Measurements from ENCODE around the gene MASP1.
A peak's percentile ranks its signal among the peaks of the same experiment; 100 is the strongest.

The MASP1 gene

DNA sequence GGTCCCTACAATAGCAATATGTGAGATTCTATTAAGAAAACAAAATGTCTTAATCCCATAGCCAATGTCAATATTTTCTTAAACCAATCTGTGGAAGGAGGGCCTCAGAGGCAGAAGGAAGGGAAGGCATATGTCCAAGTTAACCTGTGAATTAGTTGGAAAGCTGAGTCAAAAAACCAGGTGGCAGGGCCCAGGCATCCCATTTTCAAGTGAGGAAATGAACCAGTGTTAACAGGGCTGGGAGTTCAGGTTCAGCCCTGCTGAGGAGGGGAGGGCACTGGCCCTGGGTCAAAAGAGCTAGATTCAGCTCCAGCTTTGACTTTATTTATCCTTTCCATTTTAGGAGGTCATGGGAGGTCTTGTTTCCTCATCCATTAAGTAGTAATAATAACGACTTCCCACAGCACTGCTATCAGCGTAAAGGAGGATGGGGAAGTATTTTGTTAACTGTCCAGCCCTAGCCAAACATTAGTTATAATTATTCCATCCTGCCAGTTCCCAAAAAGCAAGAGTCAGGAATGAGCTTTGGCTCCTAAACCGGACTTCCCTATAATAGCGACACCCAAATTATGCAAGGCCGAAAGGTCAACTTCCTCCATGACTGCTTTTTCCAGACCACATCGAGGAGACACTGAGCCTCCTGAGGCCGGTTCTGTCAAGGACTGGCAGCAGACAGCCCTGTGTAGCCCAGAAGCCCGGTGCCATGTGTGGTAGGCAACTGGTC lies 3.2 kb downstream of the MASP1 start:
- H3K27ac ChIP-seq (ENCODE audit: low read depth, low read length), result no peak overlapping the region

DNA sequence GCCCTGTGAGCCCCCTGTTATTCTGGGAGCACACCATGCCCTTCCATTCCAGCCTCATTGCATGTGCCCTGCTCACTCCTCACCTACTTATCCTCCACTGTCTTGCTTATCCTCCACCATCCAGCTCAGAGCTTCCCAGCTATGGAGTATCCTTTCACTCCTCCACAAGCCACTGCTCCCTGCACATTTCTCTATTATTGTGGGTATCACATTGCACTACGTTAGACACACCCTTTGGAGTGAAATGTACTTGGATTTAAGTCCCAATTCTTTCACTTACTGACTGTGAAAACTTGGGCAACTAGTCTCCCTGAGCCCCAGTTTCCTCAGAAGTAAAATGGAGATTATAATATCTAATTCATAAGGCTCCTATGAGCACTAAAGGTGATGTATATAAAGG lies 4.3 kb downstream of the MASP1 start:
- H3K4me3 ChIP-seq (ENCODE audit: low read depth in 1 of 5, low read length in 5 of 5), result no peak overlapping the region
- H3K27me3 ChIP-seq (ENCODE audit: control insufficient read depth in 5 of 5, insufficient read depth in 4 of 5, low read length in 5 of 5), result peaks cover 4 to 18% (median 11%) of the 10 kb centered on the region in 5 donors
- H3K4me1 ChIP-seq (ENCODE audit: control insufficient read depth in 5 of 5, insufficient read depth in 5 of 5, low read length in 5 of 5), result peaks cover 0 to 18% (median 7%) of the 10 kb centered on the region in 5 donors
- H3K27ac ChIP-seq (ENCODE audit: low read depth, low read length), result no peak overlapping the region
- H3K9ac ChIP-seq (ENCODE audit: low read length in 5 of 5), result no peak overlapping the region
- H3K36me3 ChIP-seq (ENCODE audit: control insufficient read depth in 5 of 5, insufficient read depth in 5 of 5, low read length in 5 of 5), result no peaks in the 10 kb centered on the region
- H3K9me3 ChIP-seq (ENCODE audit: control insufficient read depth in 5 of 5, low read length in 5 of 5), result no peaks in the 10 kb centered on the region

More for the DNA sequence above, 3.2 kb downstream of the MASP1 start:
- H3K9me3 ChIP-seq (ENCODE audit: control insufficient read depth in 5 of 5, low read length in 5 of 5), result no peaks in the 10 kb centered on the region
- H3K36me3 ChIP-seq (ENCODE audit: control insufficient read depth in 5 of 5, insufficient read depth in 5 of 5, low read length in 5 of 5), result no peaks in the 10 kb centered on the region
- H3K9ac ChIP-seq (ENCODE audit: low read length in 5 of 5), result no peak overlapping the region
- peak overlapping the region in 3 of 5 donors; percentile 2 to 20 (median 10) for H3K4me3 ChIP-seq (ENCODE audit: low read depth in 1 of 5, low read length in 5 of 5)
- H3K27me3 ChIP-seq (ENCODE audit: control insufficient read depth in 5 of 5, insufficient read depth in 4 of 5, low read length in 5 of 5), result peaks cover 6 to 19% (median 10%) of the 10 kb centered on the region in 5 donors
- peaks cover 0 to 23% (median 7%) of the 10 kb centered on the region in 5 donors for H3K4me1 ChIP-seq (ENCODE audit: control insufficient read depth in 5 of 5, insufficient read depth in 5 of 5, low read length in 5 of 5)

DNA sequence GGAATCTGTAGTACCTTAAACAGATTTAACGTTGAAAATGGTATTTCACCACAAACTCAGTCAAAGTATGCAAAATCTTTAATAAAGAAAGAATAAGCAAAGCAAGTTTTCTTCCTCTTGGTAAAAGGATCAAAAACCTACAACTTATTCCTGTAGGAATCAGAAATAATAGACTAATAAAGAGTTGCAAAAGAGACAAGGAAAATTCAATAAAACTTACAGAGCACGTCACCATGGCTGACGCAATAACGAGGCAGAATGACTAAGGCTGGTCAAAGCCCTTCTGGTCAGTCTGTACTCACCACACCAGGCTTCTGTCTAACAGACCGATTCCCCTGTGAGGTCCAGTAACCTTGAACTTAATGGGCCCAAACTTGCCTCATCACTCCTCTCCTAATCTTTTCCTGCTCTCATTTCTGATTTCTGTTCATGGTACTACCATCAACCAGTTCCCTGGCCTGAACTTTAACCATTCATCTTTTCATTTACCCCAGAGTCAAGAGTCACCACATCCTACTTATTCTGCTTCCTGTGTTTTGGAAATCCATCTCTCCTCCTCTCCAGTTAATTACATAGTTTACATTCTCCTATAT lies 5.0 kb downstream of the MASP1 start:
- Histone ChIP-seq H3K36me3 (ENCODE audit: control insufficient read depth in 5 of 5, insufficient read depth in 5 of 5, low read length in 5 of 5) (no peaks in the 10 kb centered on the region), H3K27me3 (ENCODE audit: control insufficient read depth in 5 of 5, insufficient read depth in 4 of 5, low read length in 5 of 5) (peaks cover 2 to 14% (median 11%) of the 10 kb centered on the region in 5 donors), H3K4me1 (ENCODE audit: control insufficient read depth in 5 of 5, insufficient read depth in 5 of 5, low read length in 5 of 5) (peaks cover 0 to 18% (median 7%) of the 10 kb centered on the region in 5 donors), H3K9ac (ENCODE audit: low read length in 5 of 5) (no peak overlapping the region), H3K27ac (ENCODE audit: low read depth, low read length) (no peak overlapping the region), H3K4me3 (ENCODE audit: low read depth in 1 of 5, low read length in 5 of 5) (no peak overlapping the region), H3K9me3 (ENCODE audit: control insufficient read depth in 5 of 5, low read length in 5 of 5) (no peaks in the 10 kb centered on the region)

DNA sequence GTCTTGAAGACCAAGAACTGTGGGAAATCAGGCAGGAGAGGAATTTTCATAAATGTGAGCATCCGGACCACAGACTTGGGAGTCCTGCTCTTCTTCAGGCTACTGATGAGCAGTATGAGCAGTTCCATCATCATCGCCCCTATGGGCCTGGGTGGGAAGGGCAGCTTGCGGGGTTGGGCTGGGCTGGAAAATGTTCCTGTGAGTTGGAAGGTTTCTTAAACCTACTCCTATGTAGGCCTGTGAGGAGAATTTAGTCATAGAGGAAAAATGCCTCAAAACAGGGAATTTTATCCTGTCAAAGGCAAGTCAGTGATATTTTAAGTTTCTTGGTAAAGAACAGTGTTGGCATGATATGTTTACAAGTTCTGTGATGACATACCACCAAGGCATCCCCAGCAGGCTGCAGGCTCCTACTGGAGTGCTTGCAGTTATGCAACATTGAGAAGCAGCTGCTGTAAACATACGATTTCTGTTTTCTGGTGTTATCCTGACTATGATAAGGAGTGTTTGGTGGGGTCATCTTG lies 10.3 kb downstream of the MASP1 start:
- no peak overlapping the region for H3K27ac ChIP-seq (ENCODE audit: low read depth, low read length)

DNA sequence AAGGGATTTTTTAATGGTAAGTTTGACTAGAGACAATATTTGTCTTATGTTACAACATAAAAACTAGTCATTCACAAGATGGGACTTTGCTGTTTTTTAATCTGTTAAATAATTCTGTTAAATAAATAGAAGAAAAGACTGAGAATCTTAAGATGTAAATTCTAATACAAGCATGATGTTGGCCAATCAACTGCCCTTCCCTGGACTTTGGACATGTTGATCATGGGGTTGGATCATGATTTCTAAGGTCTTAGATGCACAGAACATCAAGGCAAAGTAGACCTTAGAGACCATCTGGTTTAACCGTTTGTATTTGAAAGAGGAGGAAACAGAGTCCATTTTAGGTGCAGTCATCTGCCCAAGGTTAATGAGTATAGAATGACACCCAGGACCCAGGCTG lies 10.9 kb downstream of the MASP1 start:
- Histone ChIP-seq H3K27ac (ENCODE audit: low read depth, low read length) (no peak overlapping the region), H3K9ac (ENCODE audit: low read length in 5 of 5) (no peak overlapping the region), H3K4me3 (ENCODE audit: low read depth in 1 of 5, low read length in 5 of 5) (no peak overlapping the region), H3K9me3 (ENCODE audit: control insufficient read depth in 5 of 5, low read length in 5 of 5) (no peaks in the 10 kb centered on the region), H3K4me1 (ENCODE audit: control insufficient read depth in 5 of 5, insufficient read depth in 5 of 5, low read length in 5 of 5) (no peaks in the 10 kb centered on the region), H3K27me3 (ENCODE audit: control insufficient read depth in 5 of 5, insufficient read depth in 4 of 5, low read length in 5 of 5) (peaks cover 0 to 2% (median 0%) of the 10 kb centered on the region in 5 donors), H3K36me3 (ENCODE audit: control insufficient read depth in 5 of 5, insufficient read depth in 5 of 5, low read length in 5 of 5) (no peaks in the 10 kb centered on the region)

More for the DNA sequence above, 10.3 kb downstream of the MASP1 start:
- Histone ChIP-seq H3K36me3 (ENCODE audit: control insufficient read depth in 5 of 5, insufficient read depth in 5 of 5, low read length in 5 of 5) (no peaks in the 10 kb centered on the region), H3K27me3 (ENCODE audit: control insufficient read depth in 5 of 5, insufficient read depth in 4 of 5, low read length in 5 of 5) (peaks cover 0 to 2% (median 0%) of the 10 kb centered on the region in 5 donors), H3K4me3 (ENCODE audit: low read depth in 1 of 5, low read length in 5 of 5) (no peak overlapping the region), H3K9ac (ENCODE audit: low read length in 5 of 5) (no peak overlapping the region), H3K4me1 (ENCODE audit: control insufficient read depth in 5 of 5, insufficient read depth in 5 of 5, low read length in 5 of 5) (no peaks in the 10 kb centered on the region), H3K9me3 (ENCODE audit: control insufficient read depth in 5 of 5, low read length in 5 of 5) (no peaks in the 10 kb centered on the region)

DNA sequence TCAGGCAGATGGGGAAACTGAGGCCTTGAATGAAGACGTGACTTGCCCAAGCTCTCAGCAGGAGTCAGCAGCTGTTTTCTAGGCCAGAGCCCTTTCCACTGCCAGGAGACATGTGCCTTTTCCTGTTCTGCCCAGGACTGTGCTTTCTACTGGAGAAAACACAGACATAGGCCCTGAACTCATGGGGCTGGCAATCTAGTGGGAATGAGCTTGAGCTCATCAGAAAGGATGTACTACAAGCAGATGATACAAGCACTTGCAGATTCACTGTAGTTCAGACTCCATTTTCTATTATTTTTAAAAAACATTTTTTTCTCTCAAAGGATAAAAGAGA lies 14.4 kb downstream of the MASP1 start:
- no peak overlapping the region for H3K4me3 ChIP-seq (ENCODE audit: low read depth in 1 of 5, low read length in 5 of 5)
- H3K4me1 ChIP-seq (ENCODE audit: control insufficient read depth in 5 of 5, insufficient read depth in 5 of 5, low read length in 5 of 5), result peaks cover 0 to 2% (median 0%) of the 10 kb centered on the region in 5 donors
- H3K36me3 ChIP-seq (ENCODE audit: control insufficient read depth in 5 of 5, insufficient read depth in 5 of 5, low read length in 5 of 5), result no peaks in the 10 kb centered on the region
- no peaks in the 10 kb centered on the region for H3K9me3 ChIP-seq (ENCODE audit: control insufficient read depth in 5 of 5, low read length in 5 of 5)
- no peak overlapping the region for H3K9ac ChIP-seq (ENCODE audit: low read length in 5 of 5)
- no peak overlapping the region for H3K27ac ChIP-seq (ENCODE audit: low read depth, low read length)
- H3K27me3 ChIP-seq (ENCODE audit: control insufficient read depth in 5 of 5, insufficient read depth in 4 of 5, low read length in 5 of 5), result peaks cover 0 to 2% (median 0%) of the 10 kb centered on the region in 5 donors

DNA sequence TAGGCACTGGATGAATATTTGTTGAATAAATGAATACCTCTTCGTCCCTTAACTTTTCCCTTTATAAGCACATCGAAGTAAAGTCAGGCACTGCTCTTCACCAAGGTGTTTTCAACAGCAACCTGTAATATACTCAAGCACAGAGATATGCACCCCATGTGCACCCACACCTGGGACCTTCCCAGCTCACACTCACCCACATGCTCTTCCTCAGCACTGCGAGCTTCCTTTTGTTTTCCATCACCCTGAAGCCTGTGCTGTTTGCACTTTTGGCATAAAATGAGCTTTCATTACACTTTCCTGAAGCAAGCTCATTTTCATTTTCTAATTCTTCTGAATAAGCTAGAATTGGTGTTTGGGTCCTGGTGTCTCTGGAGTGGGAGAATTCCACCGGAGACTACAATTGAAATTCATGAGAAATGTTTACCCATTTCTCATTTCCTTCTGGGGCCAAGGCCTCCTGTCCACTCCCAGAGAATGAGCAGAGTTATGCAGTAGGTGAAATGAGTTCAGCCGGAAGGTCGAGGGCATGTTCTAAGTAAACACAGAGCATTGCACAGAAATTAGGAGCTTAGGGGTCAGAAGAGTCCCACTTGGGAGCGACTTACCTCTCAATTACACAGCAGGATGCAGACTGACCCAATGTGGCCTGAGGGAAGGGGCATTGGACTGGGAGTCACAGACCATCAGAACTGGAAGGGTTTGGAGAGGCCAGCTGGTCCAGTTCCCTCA lies 15.0 kb downstream of the MASP1 start:
- Histone ChIP-seq H3K9me3 (ENCODE audit: control insufficient read depth in 5 of 5, low read length in 5 of 5) (no peaks in the 10 kb centered on the region), H3K36me3 (ENCODE audit: control insufficient read depth in 5 of 5, insufficient read depth in 5 of 5, low read length in 5 of 5) (no peaks in the 10 kb centered on the region), H3K9ac (ENCODE audit: low read length in 5 of 5) (no peak overlapping the region), H3K27ac (ENCODE audit: low read depth, low read length) (no peak overlapping the region), H3K27me3 (ENCODE audit: control insufficient read depth in 5 of 5, insufficient read depth in 4 of 5, low read length in 5 of 5) (peaks cover 0 to 2% (median 0%) of the 10 kb centered on the region in 5 donors), H3K4me3 (ENCODE audit: low read depth in 1 of 5, low read length in 5 of 5) (no peak overlapping the region), H3K4me1 (ENCODE audit: control insufficient read depth in 5 of 5, insufficient read depth in 5 of 5, low read length in 5 of 5) (peaks cover 0 to 2% (median 0%) of the 10 kb centered on the region in 5 donors)

DNA sequence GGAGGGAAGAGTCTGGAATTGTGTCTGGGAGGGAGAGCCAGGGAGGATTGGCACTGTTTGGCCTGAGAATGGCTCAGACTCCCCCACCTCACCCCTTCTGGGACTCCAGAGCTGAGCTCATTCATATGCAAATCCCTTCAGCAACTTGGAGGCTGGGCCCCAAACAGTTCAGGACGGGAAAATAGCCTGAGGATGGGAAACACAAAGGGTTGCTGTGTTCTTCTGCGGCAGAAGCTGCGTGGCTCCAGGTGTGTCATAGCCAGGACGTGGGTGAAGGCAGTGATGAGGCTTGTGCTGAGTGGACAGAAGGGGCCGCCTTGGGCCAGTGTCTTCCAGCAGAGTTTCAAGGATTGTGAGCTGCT lies 16.6 kb downstream of the MASP1 start:
- H3K27ac ChIP-seq (ENCODE audit: low read depth, low read length), result no peak overlapping the region
- no peak overlapping the region for H3K4me3 ChIP-seq (ENCODE audit: low read depth in 1 of 5, low read length in 5 of 5)
- H3K4me1 ChIP-seq (ENCODE audit: control insufficient read depth in 5 of 5, insufficient read depth in 5 of 5, low read length in 5 of 5), result peaks cover 0 to 2% (median 0%) of the 10 kb centered on the region in 5 donors
- H3K27me3 ChIP-seq (ENCODE audit: control insufficient read depth in 5 of 5, insufficient read depth in 4 of 5, low read length in 5 of 5), result peaks cover 0 to 2% (median 0%) of the 10 kb centered on the region in 5 donors
- no peak overlapping the region for H3K9ac ChIP-seq (ENCODE audit: low read length in 5 of 5)
- H3K36me3 ChIP-seq (ENCODE audit: control insufficient read depth in 5 of 5, insufficient read depth in 5 of 5, low read length in 5 of 5), result no peaks in the 10 kb centered on the region
- H3K9me3 ChIP-seq (ENCODE audit: control insufficient read depth in 5 of 5, low read length in 5 of 5), result peaks cover 0 to 4% (median 0%) of the 10 kb centered on the region in 5 donors

DNA sequence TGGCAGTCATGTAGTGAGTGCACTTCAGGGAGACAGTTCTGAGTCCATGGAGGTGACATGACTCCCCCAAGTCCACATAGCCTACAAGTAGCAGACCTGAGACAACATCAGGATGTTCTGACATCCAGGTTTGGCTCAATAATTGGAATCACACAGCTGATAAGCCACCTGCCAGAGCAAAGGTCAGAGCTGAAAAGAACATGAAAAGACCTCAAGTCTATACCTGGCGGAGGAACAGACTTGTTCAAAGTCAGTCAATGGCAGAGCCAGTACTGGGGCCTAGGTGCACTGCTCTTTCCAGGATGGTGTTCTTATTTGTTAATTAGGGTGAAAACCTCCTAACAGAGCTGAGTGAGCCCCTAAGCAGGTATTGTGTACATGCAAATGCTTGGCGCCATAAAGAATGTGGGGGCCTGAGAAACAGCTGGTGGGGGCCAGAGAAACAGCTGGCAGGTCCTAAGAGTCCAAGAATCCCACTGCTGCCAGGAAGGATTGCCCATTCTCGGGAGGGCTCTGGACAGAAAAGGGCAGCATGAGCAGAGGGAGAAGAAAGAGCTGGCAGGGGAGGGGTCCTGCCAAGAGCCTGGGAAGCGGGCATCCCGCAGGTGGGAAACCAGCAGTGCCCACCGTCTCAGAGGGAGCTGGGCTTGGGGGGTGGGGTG lies 17.1 kb downstream of the MASP1 start:
- Histone ChIP-seq H3K9me3 (ENCODE audit: control insufficient read depth in 5 of 5, low read length in 5 of 5) (peaks cover 1 to 9% (median 2%) of the 10 kb centered on the region in 5 donors), H3K4me1 (ENCODE audit: control insufficient read depth in 5 of 5, insufficient read depth in 5 of 5, low read length in 5 of 5) (peaks cover 0 to 2% (median 0%) of the 10 kb centered on the region in 5 donors), H3K9ac (ENCODE audit: low read length in 5 of 5) (no peak overlapping the region), H3K27ac (ENCODE audit: low read depth, low read length) (no peak overlapping the region), H3K27me3 (ENCODE audit: control insufficient read depth in 5 of 5, insufficient read depth in 4 of 5, low read length in 5 of 5) (peaks cover 0 to 2% (median 0%) of the 10 kb centered on the region in 5 donors), H3K36me3 (ENCODE audit: control insufficient read depth in 5 of 5, insufficient read depth in 5 of 5, low read length in 5 of 5) (no peaks in the 10 kb centered on the region), H3K4me3 (ENCODE audit: low read depth in 1 of 5, low read length in 5 of 5) (no peak overlapping the region)
